Nephron progenitor cell (in vitro differentiated cells): Measurements from ENCODE around the gene MAP3K5.
A peak's percentile ranks its signal among the peaks of the same experiment; 100 is the strongest.

Source experiments
- DNase-seq: peaks from one replicate; pipeline ENCODE4 v3.0.0; 2021
- H3K27ac Mint-ChIP-seq: 2 replicates; pipeline ENCODE4 v1.8.0; 2021; ENCODE audit warnings: mild to moderate bottlenecking, moderate library complexity, mixed read lengths
- H3K27me3 Mint-ChIP-seq: 2 replicates; pipeline ENCODE4 v1.8.0; 2021; ENCODE audit warnings: mild to moderate bottlenecking, low read depth, mixed read lengths; ENCODE audit not compliant: poor library complexity
- H3K36me3 Mint-ChIP-seq: 2 replicates; pipeline ENCODE4 v1.8.0; 2021; ENCODE audit warnings: low read depth, mixed read lengths
- H3K4me1 Mint-ChIP-seq: 2 replicates; pipeline ENCODE4 v1.8.0; 2021; ENCODE audit warnings: mixed read lengths
- H3K4me3 Mint-ChIP-seq: 2 replicates; pipeline ENCODE4 v1.8.0; 2021; ENCODE audit warnings: mild to moderate bottlenecking, moderate library complexity, mixed read lengths
- H3K9me3 Mint-ChIP-seq: 2 replicates; pipeline ENCODE4 v1.8.0; 2021; ENCODE audit warnings: mild to moderate bottlenecking, moderate library complexity, mixed read lengths
- CTCF ChIP-seq: fragments of 200-600 bp; sonication (generic); IDR thresholded peaks from 2 replicates; pipeline ENCODE4 v1.5.0; 2021; ENCODE audit warnings: antibody characterized with exemption

Gene MAP3K5

GRCh38 chr6:136553166-136553787, 239.0 kb downstream of the MAP3K5 start:
- Mint-ChIP-seq H3K4me1 (peaks cover 16% of the 10 kb centered on the region), H3K27me3 (peaks cover 70% of the 10 kb centered on the region), H3K9me3 (no peaks in the 10 kb centered on the region), H3K27ac (no peak overlapping the region), H3K4me3 (no peak overlapping the region), H3K36me3 (no peaks in the 10 kb centered on the region)
- DNase-seq, result no peak
- TF ChIP-seq CTCF, result no peak

GRCh38 chr6:136552054-136552453, 240.2 kb downstream of the MAP3K5 start:
- H3K9me3 Mint-ChIP-seq, result no peaks in the 10 kb centered on the region
- H3K4me3 Mint-ChIP-seq, result no peak overlapping the region
- DNase-seq, result no peak
- H3K36me3 Mint-ChIP-seq, result no peaks in the 10 kb centered on the region
- H3K4me1 Mint-ChIP-seq, result peaks cover 16% of the 10 kb centered on the region
- H3K27me3 Mint-ChIP-seq, result peaks cover 76% of the 10 kb centered on the region
- TF ChIP-seq CTCF, result no peak
- H3K27ac Mint-ChIP-seq, result no peak overlapping the region

- no peaks in the 10 kb centered on the region for H3K9me3 Mint-ChIP-seq
- H3K36me3 Mint-ChIP-seq, result no peaks in the 10 kb centered on the region
- peaks cover 81% of the 10 kb centered on the region for H3K27me3 Mint-ChIP-seq
- no peak for TF ChIP-seq CTCF
- peak overlapping the region; percentile 72 for H3K4me3 Mint-ChIP-seq
- peaks cover 21% of the 10 kb centered on the region for H3K4me1 Mint-ChIP-seq
- DNase-seq, result no peak
- no peak overlapping the region for H3K27ac Mint-ChIP-seq
Measured at GRCh38 chr6:136551103-136551502, 241.2 kb downstream of the MAP3K5 start.

GRCh38 chr6:136550330-136551071, 241.8 kb downstream of the MAP3K5 start, which contains the start of gene MAP7:
MAP7 (minus strand) TSS chr6:136550422; CDS start chr6:136550408, 14 bp downstream.
- Mint-ChIP-seq H3K4me3 (peak within 1 kb of the TSS; percentile 82), H3K36me3 (no peaks in the 10 kb centered on the region), H3K4me1 (peaks cover 21% of the 10 kb centered on the region), H3K27me3 (peaks cover 85% of the 10 kb centered on the region), H3K9me3 (no peaks in the 10 kb centered on the region), H3K27ac (no peak within 1 kb of the TSS)
- DNase-seq, result peak; percentile 74
- TF ChIP-seq CTCF, result peak; percentile 92

GRCh38 chr6:136550045-136550329, 242.3 kb downstream of the MAP3K5 start:
- Mint-ChIP-seq H3K27me3 (peaks cover 85% of the 10 kb centered on the region), H3K27ac (no peak overlapping the region), H3K9me3 (no peaks in the 10 kb centered on the region), H3K4me1 (peaks cover 21% of the 10 kb centered on the region), H3K36me3 (no peaks in the 10 kb centered on the region), H3K4me3 (peak overlapping the region; percentile 44)
- no peak for DNase-seq
- TF ChIP-seq CTCF, result no peak
